Measurements from ENCODE around the gene SLAMF6.

Gene SLAMF6

DNA sequence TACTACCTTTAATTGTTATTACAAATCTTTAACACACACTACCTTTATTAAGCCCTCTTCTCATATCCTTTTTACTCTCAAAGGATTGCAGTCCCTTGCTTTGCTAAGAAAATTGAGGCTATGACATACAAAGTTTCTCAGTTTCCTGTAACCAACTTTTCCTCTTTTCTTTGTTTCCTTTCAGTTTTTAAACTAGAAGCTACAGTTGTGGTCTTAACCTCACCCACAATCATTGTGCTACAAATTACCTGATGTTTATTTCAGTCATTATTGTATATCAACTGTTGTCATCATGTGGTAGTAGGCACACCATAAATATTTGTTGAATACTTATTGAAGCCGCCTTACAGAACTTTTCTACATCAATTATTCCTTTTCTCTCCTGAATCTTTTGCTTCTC, 51.8 kb downstream of the SLAMF6 start:
- H3K27me3 ChIP-seq (ENCODE audit: insufficient read depth, low read depth, severe bottlenecking): peaks cover 87% of the 10 kb centered on the region
- TF ChIP-seq, protein P1, sequence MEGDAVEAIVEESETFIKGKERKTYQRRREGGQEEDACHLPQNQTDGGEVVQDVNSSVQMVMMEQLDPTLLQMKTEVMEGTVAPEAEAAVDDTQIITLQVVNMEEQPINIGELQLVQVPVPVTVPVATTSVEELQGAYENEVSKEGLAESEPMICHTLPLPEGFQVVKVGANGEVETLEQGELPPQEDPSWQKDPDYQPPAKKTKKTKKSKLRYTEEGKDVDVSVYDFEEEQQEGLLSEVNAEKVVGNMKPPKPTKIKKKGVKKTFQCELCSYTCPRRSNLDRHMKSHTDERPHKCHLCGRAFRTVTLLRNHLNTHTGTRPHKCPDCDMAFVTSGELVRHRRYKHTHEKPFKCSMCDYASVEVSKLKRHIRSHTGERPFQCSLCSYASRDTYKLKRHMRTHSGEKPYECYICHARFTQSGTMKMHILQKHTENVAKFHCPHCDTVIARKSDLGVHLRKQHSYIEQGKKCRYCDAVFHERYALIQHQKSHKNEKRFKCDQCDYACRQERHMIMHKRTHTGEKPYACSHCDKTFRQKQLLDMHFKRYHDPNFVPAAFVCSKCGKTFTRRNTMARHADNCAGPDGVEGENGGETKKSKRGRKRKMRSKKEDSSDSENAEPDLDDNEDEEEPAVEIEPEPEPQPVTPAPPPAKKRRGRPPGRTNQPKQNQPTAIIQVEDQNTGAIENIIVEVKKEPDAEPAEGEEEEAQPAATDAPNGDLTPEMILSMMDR (IDR thresholded peaks at IDR 0.05; ENCODE audit: low read depth, low read length): no peak
- H3K27ac ChIP-seq: no peak overlapping the region
- H3K36me3 ChIP-seq: no peaks in the 10 kb centered on the region
- DNase-seq: no peak
- no peak overlapping the region for H3K4me3 ChIP-seq (ENCODE audit: low read depth, low read length)
- H3K9me3 ChIP-seq (ENCODE audit: severe bottlenecking): peaks cover 5% of the 10 kb centered on the region

DNA sequence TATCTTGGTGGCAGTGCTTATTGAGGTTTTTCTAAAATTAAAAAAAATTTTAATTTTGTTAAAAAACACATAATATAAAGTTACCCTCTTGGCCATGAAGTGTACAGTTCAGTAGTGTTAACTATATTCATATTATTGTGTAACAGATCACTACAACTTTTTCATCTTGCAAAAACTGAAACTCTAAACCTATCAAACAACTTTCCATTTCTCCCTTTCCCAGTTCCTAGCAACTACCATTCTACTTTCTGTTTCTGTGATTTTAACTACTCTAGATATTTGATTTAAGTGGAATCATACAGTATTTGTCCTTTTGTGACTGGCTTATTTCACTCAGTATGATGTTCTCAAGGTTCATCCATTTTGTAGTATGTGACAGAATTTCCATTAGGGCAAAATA, 55.5 kb downstream of the SLAMF6 start:
- Histone ChIP-seq H3K4me3 (ENCODE audit: low read depth, low read length) (no peak overlapping the region), H3K9me3 (ENCODE audit: severe bottlenecking) (no peaks in the 10 kb centered on the region), H3K36me3 (no peaks in the 10 kb centered on the region), H3K27me3 (ENCODE audit: insufficient read depth, low read depth, severe bottlenecking) (peaks cover 94% of the 10 kb centered on the region), H3K27ac (no peak overlapping the region)
- no peak for DNase-seq
- TF ChIP-seq, protein P1 (IDR thresholded peaks at IDR 0.05; ENCODE audit: low read depth, low read length): no peak

DNA sequence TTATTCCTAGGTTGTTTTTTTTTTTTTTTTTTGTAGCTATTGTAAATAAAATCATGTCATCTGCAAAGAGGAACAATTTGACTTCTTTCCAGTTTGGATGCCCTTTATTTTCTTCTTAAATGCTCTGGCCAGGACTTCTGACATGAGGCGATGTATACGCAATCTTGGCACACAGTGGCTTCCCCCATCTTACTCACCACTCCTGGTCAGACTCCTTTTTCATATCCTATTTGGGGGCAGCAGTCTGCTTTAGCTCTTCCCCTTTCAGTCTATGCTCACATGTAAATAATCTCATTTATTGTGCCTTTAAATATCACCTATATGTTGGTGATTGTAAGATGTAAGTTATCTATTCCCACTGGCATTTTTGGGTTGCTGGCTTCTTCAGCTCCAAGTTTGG, 56.1 kb downstream of the SLAMF6 start:
- DNase-seq: no peak
- H3K9me3 ChIP-seq (ENCODE audit: severe bottlenecking): no peaks in the 10 kb centered on the region
- no peak overlapping the region for H3K27ac ChIP-seq
- TF ChIP-seq, protein P1 (IDR thresholded peaks at IDR 0.05; ENCODE audit: low read depth, low read length): no peak
- H3K36me3 ChIP-seq: no peaks in the 10 kb centered on the region
- H3K4me3 ChIP-seq (ENCODE audit: low read depth, low read length): no peak overlapping the region
- peaks cover 94% of the 10 kb centered on the region for H3K27me3 ChIP-seq (ENCODE audit: insufficient read depth, low read depth, severe bottlenecking)

DNA sequence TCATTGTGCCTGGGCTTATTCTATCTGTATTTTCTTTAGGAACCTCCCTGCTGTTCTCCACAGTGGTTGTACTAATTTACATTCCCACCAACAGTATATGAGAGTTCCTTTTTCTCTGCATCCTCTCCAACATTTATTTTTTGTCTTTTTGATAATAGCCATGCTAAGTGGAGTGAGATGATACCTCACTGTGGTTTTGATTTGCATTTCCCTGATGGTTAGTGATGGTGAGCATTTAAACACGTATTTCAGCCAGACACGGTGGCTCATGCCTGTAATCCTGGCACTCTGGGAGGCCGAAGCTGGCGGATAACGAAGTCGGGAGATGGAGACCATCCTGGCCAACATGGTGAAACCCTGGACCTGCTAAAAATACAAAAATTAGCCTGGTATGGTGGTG, 57.9 kb downstream of the SLAMF6 start:
- DNase-seq: no peak
- TF ChIP-seq, protein P1 (IDR thresholded peaks at IDR 0.05; ENCODE audit: low read depth, low read length): no peak
- no peak overlapping the region for H3K27ac ChIP-seq
- H3K9me3 ChIP-seq (ENCODE audit: severe bottlenecking): no peaks in the 10 kb centered on the region
- H3K4me3 ChIP-seq (ENCODE audit: low read depth, low read length): no peak overlapping the region
- no peaks in the 10 kb centered on the region for H3K36me3 ChIP-seq
- peaks cover 94% of the 10 kb centered on the region for H3K27me3 ChIP-seq (ENCODE audit: insufficient read depth, low read depth, severe bottlenecking)

DNA sequence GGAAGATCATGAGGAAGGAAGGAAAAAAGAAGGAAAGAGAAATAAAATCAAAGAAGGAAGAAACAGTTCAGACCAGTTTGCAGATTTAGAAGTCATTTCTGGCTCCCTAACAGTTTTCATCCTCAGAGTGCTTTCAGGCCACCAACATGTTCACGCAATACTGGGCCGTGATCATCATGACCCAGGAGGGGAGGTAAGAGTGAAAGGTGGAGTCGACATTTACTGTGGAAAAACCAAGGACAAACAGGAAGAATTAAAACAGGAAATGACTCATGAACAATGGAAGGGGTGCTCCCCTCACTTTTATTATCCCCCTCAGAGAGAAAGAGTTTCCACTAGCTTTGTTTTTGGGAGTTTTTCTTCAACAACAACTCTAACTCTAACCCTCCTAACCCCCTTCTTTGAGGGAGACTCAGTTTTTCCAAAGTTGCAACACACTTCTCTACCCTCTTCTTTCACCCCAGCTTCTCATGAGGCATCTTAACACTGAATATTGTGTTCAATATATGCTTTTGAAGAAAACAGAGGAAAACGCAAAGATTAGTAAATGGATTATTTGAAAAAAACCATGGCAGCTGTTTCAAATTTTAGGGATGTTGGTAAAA, 62.3 kb downstream of the SLAMF6 start:
- peaks cover 99% of the 10 kb centered on the region for H3K27me3 ChIP-seq (ENCODE audit: insufficient read depth, low read depth, severe bottlenecking)
- H3K9me3 ChIP-seq (ENCODE audit: severe bottlenecking): peaks cover 5% of the 10 kb centered on the region
- no peak for DNase-seq
- H3K27ac ChIP-seq: no peak overlapping the region
- no peak overlapping the region for H3K4me3 ChIP-seq (ENCODE audit: low read depth, low read length)
- H3K36me3 ChIP-seq: no peaks in the 10 kb centered on the region
- TF ChIP-seq, protein P1 (IDR thresholded peaks at IDR 0.05; ENCODE audit: low read depth, low read length): no peak

DNA sequence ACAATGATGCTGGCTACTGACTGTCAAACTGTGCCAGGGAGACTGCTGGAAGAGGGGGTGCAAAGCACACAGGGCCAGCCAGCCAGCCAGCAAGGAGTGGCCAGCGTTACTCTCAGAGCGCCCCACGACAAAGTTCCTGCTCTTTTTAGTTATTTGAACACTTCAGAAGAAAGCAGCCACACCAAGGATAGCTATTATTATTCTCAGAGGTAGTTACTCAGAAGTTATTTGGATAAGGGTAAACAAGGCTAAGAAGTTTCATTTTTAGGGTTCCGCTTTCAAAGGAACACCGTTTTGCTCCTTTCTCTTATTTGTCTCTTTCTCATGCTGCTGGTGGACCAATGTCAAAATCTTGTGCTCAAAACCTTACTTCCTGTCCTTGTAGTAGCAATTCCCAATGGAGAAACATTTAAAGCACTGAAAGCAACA, 62.8 kb downstream of the SLAMF6 start:
- H3K27me3 ChIP-seq (ENCODE audit: insufficient read depth, low read depth, severe bottlenecking): peaks cover 99% of the 10 kb centered on the region
- TF ChIP-seq, protein P1 (IDR thresholded peaks at IDR 0.05; ENCODE audit: low read depth, low read length): no peak
- H3K4me3 ChIP-seq (ENCODE audit: low read depth, low read length): no peak overlapping the region

More for the DNA sequence above, 62.8 kb downstream of the SLAMF6 start:
- H3K9me3 ChIP-seq (ENCODE audit: severe bottlenecking): peaks cover 5% of the 10 kb centered on the region
- no peak for DNase-seq
- no peaks in the 10 kb centered on the region for H3K36me3 ChIP-seq
- no peak overlapping the region for H3K27ac ChIP-seq

All from WERI-Rb-1 (cell line).